ENCODE data around the gene SETD2.
A peak's percentile ranks its signal among the peaks of the same experiment; 100 is the strongest.
"Not testable (repeated sequence)": the region's sequence is repeated elsewhere in the genome, so short reads cannot be mapped to it uniquely, and the experiment has no call there.

The SETD2 gene

GRCh38 chr3:47054412-47054811, 109.5 kb downstream of the SETD2 start:
- H3K4me3 ChIP-seq (ENCODE audit: low read depth, low read length), result no peak overlapping the region
- DNase-seq (ENCODE audit: low read depth), result no peak

GRCh38 chr3:47047673-47048072, 116.2 kb downstream of the SETD2 start:
- DNase-seq (ENCODE audit: low read depth), result no peak
- no peak overlapping the region for H3K4me3 ChIP-seq (ENCODE audit: low read depth, low read length)

GRCh38 chr3:47047069-47047468, 116.8 kb downstream of the SETD2 start:
- no peak for DNase-seq (ENCODE audit: low read depth)
- H3K4me3 ChIP-seq (ENCODE audit: low read depth, low read length), result no peak overlapping the region

- H3K4me3 ChIP-seq (ENCODE audit: low read depth, low read length), result no peak overlapping the region
- no peak for DNase-seq (ENCODE audit: low read depth)
Measured at GRCh38 chr3:47042231-47042791, 121.6 kb downstream of the SETD2 start.

GRCh38 chr3:47041114-47041513, 122.8 kb downstream of the SETD2 start:
- H3K4me3 ChIP-seq (ENCODE audit: low read depth, low read length), result no peak overlapping the region
- DNase-seq (ENCODE audit: low read depth), result no peak

GRCh38 chr3:47037302-47037701, 126.6 kb downstream of the SETD2 start:
- DNase-seq (ENCODE audit: low read depth); H3K4me3 ChIP-seq (ENCODE audit: low read depth, low read length): not testable (repeated sequence)

- H3K4me3 ChIP-seq (ENCODE audit: low read depth, low read length), result no peak overlapping the region
- DNase-seq (ENCODE audit: low read depth), result no peak
Measured at GRCh38 chr3:47036145-47036544, 127.8 kb downstream of the SETD2 start.

GRCh38 chr3:47035645-47036044, 128.3 kb downstream of the SETD2 start:
- DNase-seq (ENCODE audit: low read depth), result no peak
- H3K4me3 ChIP-seq (ENCODE audit: low read depth, low read length), result no peak overlapping the region

GRCh38 chr3:47034868-47035489, 128.9 kb downstream of the SETD2 start:
- no peak for DNase-seq (ENCODE audit: low read depth)
- no peak overlapping the region for H3K4me3 ChIP-seq (ENCODE audit: low read depth, low read length)

- H3K4me3 ChIP-seq (ENCODE audit: low read depth, low read length); DNase-seq (ENCODE audit: low read depth): not testable (repeated sequence)
Measured at GRCh38 chr3:47031041-47031440, 132.9 kb downstream of the SETD2 start.

GRCh38 chr3:47028667-47029066, 135.2 kb downstream of the SETD2 start:
- H3K4me3 ChIP-seq (ENCODE audit: low read depth, low read length), result no peak overlapping the region
- no peak for DNase-seq (ENCODE audit: low read depth)

GRCh38 chr3:47028146-47028545, 135.8 kb downstream of the SETD2 start:
- no peak overlapping the region for H3K4me3 ChIP-seq (ENCODE audit: low read depth, low read length)
- DNase-seq (ENCODE audit: low read depth), result no peak

GRCh38 chr3:47026432-47026831, 137.5 kb downstream of the SETD2 start:
- not testable (repeated sequence) for DNase-seq (ENCODE audit: low read depth)

GRCh38 chr3:47024932-47025331, 139.0 kb downstream of the SETD2 start:
- DNase-seq (ENCODE audit: low read depth), result no peak

More at GRCh38 chr3:47026432-47026831, 137.5 kb downstream of the SETD2 start:
- not testable (repeated sequence) for H3K4me3 ChIP-seq (ENCODE audit: low read depth, low read length)

GRCh38 chr3:47022641-47023071, 141.3 kb downstream of the SETD2 start:
- H3K4me3 ChIP-seq (ENCODE audit: low read depth, low read length), result no peak overlapping the region
- DNase-seq (ENCODE audit: low read depth), result no peak

More at GRCh38 chr3:47024932-47025331, 139.0 kb downstream of the SETD2 start:
- H3K4me3 ChIP-seq (ENCODE audit: low read depth, low read length), result no peak overlapping the region

- DNase-seq (ENCODE audit: low read depth), result no peak
- no peak overlapping the region for H3K4me3 ChIP-seq (ENCODE audit: low read depth, low read length)
Measured at GRCh38 chr3:47020311-47020710, 143.6 kb downstream of the SETD2 start.

- DNase-seq (ENCODE audit: low read depth), result no peak
- no peak overlapping the region for H3K4me3 ChIP-seq (ENCODE audit: low read depth, low read length)
Measured at GRCh38 chr3:47019201-47019600, 144.7 kb downstream of the SETD2 start.

- no peak for DNase-seq (ENCODE audit: low read depth)
- no peak overlapping the region for H3K4me3 ChIP-seq (ENCODE audit: low read depth, low read length)
Measured at GRCh38 chr3:47018269-47018611, 145.7 kb downstream of the SETD2 start.

- no peak for DNase-seq (ENCODE audit: low read depth)
- no peak overlapping the region for H3K4me3 ChIP-seq (ENCODE audit: low read depth, low read length)
Measured at GRCh38 chr3:47017504-47018268, 146.2 kb downstream of the SETD2 start.

GRCh38 chr3:47016934-47017435, 146.9 kb downstream of the SETD2 start:
- DNase-seq (ENCODE audit: low read depth), result peak; percentile 67
- no peak overlapping the region for H3K4me3 ChIP-seq (ENCODE audit: low read depth, low read length)
